ENCODE results near the gene TANGO2. TPM values are rescaled to one million over a fixed set of nuclear protein-coding genes. Genes with fewer than 3 reads are reported as not detected.

The TANGO2 gene
- total and polyA plus RNA-seq, 10 of the 15 experiments (the other 5 are each of a cell fraction or from before 2014, with no cell fraction given) = 4.0 to 24.8 (median 20.9) TPM

DNA sequence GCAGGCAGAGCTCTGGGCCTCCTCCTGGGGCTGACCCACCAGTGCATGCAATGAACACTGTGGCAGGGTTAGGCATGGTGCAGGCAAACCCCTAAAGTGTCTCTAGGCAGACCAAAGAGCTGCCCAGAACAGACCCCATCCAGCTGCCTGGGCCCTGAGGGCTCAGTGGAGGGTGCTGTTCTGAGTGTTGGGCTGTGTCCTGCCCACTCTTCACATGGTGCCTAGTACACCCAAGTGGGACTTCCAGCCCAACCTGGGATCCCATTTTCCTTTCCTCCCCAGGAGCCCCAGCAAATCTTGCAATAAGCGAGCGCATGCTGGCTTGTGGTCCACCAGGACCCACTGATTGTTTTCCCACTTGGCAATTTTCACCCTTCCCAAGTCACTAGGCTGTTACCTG is 30.7 kb upstream of the TANGO2 start:
- no peaks in the 10 kb centered on the region for H4K20me1 ChIP-seq (ENCODE audit: control insufficient read depth, insufficient read depth)
- WGBS (ENCODE audit: insufficient coverage, insufficient replicate concordance, low lambda C conversion rate, missing lambda C conversion rate) = 75% methylated on average over 2 of the region's 2 CpGs
- no peaks in the 10 kb centered on the region for H3K4me1 ChIP-seq (ENCODE audit: control insufficient read depth, insufficient read depth, low read length)
- H3K9me3 ChIP-seq (replicated peaks; ENCODE audit: control insufficient read depth, insufficient read depth, low read length) = no peaks in the 10 kb centered on the region
- ATAC-seq (no peak), FAIRE-seq (no peak), DNase-seq (ENCODE audit: low read depth, low spot score) (no peak)
- CTCF ChIA-PET = no interaction called here
- POLR2A ChIA-PET = no interaction called here
- TF ChIP-seq ZNF274 (IDR thresholded peaks at IDR 0.05; ENCODE audit: insufficient read depth, insufficient read length) (no peak), STAT1 (conservative IDR thresholded peaks at IDR 0.05) (no peak), ZNF384 (IDR thresholded peaks at IDR 0.05; ENCODE audit: borderline replicate concordance, low read depth, low read length) (no peak), NR2C2 (IDR thresholded peaks at IDR 0.05; ENCODE audit: borderline replicate concordance, control insufficient read depth, insufficient read length, low read depth) (no peak), HCFC1 (IDR thresholded peaks at IDR 0.05; ENCODE audit: low read length) (no peak), JUND (IDR thresholded peaks at IDR 0.05; ENCODE audit: low read depth, low read length) (no peak), ATF7 (IDR thresholded peaks at IDR 0.05; ENCODE audit: low read depth) (no peak)
- TF ChIP-seq, protein P1, sequence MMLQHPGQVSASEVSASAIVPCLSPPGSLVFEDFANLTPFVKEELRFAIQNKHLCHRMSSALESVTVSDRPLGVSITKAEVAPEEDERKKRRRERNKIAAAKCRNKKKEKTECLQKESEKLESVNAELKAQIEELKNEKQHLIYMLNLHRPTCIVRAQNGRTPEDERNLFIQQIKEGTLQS (IDR thresholded peaks at IDR 0.05; ENCODE audit: borderline replicate concordance, extremely low read depth, low read depth, low read length) = no peak
- intact Hi-C loops (cut with micrococcal nuclease; ENCODE audit: unreplicated experiment) = no loop called here
- BruUV-seq (replicated peaks) = no TSS peak
- no peak overlapping the region for H3K4me2 ChIP-seq (ENCODE audit: control insufficient read depth, insufficient read depth)
- peaks cover 0 to 2% of the 10 kb centered on the region in 2 experiments; a peak in 1 of 4 replicates for H3K27me3 ChIP-seq (replicated peaks in 1 of 2; ENCODE audit: control insufficient read depth in 2 of 2, insufficient read depth in 2 of 2, low read length in 1 of 2)
- SMC1A ChIA-PET (ENCODE audit: uncharacterized antibody, unreplicated experiment) = no interaction called here
- H3K36me3 ChIP-seq (ENCODE audit: control insufficient read depth in 2 of 2, insufficient read depth in 2 of 2, low read length in 1 of 2) = no peaks in the 10 kb centered on the region
- H3K9ac ChIP-seq (ENCODE audit: control insufficient read depth, insufficient read depth, low read length) = no peak overlapping the region
- H3K4me3 ChIP-seq = no peak overlapping the region
- H3K27ac ChIP-seq (ENCODE audit: control insufficient read depth, insufficient read depth) = no peak overlapping the region
- in situ Hi-C loops (cut with MboI) = no loop called here
- no peak overlapping the region for H2AFZ ChIP-seq (ENCODE audit: control insufficient read depth, low read depth, low read length)
- H3K79me2 ChIP-seq (ENCODE audit: control insufficient read depth, insufficient read depth, low read length) = no peaks in the 10 kb centered on the region
- RAD21 ChIA-PET (ENCODE audit: unreplicated experiment) = no interaction called here
